HG03354 (cell line): ENCODE measurements around the gene PI4K2A.

Experiments
- ATAC-seq: cut with Tn5 transposase; IDR thresholded peaks from one replicate; pipeline ENCODE4 v1.9.1; 2021; ENCODE audit warnings: mild to moderate bottlenecking; ENCODE audit not compliant: unreplicated experiment, poor library complexity, severe bottlenecking

The PI4K2A gene

DNA sequence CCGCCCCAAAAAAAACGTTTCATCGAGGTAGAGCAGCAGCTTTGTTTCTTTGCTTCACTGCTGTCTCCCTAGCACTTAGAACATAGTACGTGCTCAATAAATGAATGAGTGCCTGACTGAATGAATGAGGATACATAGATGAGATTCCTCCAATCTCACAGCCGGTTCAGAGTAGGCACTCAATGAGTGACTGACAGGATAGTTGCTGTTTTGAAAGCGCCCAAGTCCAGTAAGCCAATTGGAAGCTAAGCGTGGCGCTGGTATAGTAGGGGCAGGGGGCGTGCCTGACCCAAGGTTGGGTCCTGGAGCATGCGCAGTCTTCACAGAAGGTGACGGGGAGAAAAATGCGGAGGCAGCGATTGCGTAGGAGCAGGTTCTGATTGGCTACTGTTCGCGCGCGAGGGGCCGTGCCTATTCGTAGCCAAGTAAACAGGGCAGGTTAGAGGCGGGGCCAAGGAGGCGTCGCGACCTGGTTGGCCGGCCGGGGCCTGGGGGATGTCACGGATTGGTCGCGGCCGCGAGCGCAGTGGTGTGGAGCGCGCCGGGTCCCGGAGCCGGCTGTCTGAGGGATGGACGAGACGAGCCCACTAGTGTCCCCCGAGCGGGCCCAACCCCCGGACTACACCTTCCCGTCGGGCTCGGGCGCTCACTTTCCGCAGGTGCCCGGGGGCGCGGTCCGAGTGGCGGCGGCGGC, at the start of gene PI4K2A:
Gene PI4K2A (plus strand): TSS at position 498 of the 694 bp plus-strand sequence. CDS start 72 bp downstream, at position 570.
- peak; percentile 98 for ATAC-seq

DNA sequence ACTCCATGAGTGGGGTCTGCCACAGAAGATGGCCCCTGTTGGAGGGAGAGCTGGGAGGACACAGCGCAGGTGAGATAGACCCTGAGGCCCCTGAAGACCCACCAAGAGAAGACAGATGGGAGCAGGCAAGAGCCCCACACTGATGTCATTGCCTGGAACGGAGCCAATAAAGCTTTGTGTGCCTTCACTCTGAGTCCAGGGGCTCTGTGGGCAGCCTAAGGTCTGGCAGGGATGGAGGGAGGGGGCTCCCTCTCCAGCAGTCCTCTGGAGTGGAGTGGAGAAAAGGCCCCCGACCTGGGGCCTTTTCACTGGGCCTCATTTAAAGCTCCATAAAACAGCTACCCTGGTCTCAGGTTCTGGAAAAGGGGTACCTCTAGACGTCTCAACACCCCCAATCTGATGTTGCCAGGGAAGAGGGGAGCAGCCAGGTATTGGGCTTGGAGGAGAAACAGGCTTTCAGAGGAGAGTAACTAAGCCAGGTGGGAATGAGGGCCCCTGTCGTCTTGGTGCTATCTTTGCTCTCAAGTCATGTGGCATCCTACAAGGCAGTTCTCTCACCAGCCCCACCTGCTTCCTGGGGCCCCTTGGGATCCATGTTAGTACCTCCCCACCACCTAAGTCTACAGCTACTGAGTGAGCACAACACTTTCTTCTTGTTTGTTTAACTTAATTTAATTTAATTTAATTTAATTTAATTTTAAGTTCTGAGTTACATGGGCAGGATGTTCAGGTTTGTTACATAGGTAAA, 49.5 kb upstream of the PI4K2A start:
- ATAC-seq = no peak

DNA sequence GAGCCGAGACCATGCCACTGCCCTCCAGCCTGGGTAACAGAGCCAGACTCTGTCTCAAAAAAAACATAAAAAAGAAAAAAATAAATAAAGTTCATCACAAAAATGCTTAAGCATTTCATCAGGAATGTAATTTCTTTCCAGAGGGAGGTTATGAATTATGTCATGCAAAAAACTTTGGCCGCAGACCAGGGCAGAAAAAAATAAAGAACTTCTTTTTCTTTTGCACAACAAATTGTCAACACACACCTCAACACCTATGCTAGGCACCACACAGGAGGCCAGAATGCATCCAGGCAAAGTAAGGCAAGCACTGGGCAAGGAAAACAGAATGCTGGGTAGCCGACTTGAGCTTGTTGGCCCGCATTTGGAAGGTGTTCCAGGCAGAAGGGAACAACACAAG, 47.0 kb upstream of the PI4K2A start:
- no peak for ATAC-seq

DNA sequence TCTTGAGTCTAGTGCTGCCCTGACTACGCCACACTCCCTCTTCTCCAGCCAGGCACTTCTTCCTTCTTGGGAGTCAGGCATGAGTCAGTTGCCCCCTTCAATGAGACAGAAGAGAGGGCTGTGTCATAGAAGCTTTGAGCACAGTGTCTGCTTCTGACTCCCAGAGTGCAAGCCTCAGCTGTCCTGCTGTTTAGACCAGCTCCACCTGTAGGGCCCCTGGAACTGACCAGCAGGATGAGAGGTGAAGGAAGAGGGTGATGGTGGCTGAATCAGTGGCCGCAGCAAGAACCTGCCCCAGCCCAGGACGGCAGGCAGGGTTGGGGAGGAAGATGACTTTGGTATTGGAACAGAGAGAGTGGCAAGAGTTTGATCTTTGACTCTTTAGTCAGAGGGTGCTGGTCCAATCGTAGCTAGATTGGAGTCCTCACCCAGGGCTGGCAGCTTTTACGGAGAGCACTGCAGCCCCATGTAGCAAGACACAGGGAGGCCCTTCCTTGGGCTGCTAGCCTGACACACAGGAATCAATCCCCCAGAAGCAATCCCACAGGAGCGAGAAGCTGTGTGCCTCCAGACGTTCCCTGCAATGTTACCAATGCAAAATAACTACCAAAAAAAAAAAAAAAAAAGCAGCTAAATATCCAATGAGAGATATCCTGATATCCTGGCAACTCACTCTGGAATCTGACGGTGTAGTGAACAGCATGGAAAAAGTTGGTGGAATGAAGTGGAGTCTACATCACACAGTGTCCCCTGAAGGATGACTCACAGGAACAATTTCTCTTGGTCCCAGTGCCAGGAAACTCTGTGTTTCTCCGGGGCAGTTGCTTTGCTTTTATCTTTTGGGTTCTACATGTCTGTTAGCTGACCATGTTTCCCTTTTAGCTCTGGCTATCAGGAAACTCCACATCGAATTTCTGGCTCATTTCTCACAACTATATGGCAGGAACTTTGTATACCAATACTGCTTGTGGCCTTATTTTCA, 44.1 kb upstream of the PI4K2A start:
- no peak for ATAC-seq

DNA sequence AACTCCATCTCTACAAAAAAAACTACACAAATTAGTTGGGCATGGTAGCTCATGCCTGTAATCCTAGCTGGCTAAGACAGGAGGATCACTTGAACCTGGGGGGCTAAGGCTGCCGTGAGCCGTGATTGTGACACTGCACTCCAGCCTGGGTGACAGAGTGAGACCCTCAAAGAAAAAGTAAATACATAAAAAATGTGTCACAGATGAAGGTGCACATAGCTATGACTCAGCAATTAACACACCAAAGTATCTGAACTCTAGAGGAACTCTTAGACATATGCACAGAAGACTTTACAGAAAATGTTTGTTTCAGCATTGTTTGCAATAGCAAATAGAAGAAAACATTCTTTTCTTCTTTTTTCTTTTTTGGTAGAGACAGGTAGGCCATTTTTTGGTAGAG, 42.7 kb upstream of the PI4K2A start:
- ATAC-seq = no peak

DNA sequence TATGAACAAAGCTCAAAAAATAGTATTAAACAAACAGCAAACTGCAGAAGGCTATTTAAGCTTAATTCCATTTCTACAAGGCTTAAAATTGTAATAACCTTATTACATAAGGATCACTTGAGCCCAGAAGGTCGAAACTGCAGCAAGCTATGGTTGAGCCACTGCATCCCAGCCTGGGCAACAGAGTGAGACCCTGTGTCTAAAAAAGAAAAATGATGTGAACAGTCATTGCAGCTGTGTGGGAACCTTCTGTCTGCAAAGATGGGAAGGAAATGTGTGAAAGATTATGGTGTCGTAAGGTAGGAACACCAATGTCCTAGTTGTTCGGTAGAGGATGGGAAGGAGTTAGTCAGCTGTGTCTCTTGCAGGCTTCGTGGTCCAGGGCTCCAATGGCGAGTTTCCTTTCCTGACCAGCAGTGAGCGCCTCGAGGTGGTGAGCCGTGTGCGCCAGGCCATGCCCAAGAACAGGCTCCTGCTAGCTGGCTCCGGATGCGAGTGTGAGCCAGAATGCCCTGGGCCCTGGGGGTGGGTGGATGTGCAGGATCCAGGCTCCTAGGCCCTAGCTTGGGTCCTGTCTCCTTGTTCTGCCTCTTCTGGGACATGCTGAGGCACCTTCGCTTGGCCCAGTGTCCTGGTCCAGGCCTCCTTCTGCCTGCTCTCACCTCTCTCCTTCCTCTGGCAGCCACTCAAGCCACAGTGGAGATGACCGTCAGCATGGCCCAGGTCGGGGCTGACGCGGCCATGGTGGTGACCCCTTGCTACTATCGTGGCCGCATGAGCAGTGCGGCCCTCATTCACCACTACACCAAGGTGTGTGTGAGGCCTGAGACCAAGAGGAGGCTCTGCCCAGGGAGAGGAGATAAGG, 41.8 kb upstream of the PI4K2A start:
- ATAC-seq = no peak

DNA sequence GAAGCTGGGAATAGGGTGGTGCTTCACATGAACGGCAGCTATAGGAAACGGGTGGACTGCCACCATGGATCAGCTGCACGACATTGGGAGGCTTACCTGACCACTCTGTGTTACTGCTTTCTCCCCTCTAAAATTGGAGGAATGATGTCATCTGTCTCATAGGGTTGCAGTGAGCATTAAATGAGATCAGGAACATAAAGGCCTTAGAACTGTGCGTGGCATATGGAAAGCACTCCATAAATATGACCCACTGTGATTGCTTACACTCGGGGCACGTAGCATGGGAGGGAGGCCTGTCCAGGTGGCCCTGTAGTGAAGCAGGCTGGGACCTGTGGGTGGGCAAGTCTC, 41.2 kb upstream of the PI4K2A start:
- no peak for ATAC-seq

DNA sequence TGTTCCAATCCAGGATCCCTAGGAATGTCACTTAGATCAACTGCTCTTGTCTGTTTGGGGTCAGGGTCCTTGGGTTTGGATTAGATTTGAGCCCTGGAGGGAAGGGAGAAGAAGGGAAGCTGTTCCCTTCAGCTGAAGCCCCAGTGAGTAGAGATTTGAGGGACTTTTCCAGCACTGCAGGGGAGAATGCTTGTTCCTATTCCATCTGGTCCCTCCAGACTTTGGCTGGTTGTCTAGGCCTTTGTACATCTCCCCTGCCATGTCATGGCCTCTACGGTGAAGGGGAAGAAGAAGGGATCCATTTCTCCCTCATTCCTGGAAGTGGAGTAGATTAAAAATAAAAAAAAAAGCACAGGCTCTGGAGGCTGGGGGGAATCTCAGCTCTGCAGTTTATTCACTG, 39.9 kb upstream of the PI4K2A start:
- ATAC-seq = no peak

DNA sequence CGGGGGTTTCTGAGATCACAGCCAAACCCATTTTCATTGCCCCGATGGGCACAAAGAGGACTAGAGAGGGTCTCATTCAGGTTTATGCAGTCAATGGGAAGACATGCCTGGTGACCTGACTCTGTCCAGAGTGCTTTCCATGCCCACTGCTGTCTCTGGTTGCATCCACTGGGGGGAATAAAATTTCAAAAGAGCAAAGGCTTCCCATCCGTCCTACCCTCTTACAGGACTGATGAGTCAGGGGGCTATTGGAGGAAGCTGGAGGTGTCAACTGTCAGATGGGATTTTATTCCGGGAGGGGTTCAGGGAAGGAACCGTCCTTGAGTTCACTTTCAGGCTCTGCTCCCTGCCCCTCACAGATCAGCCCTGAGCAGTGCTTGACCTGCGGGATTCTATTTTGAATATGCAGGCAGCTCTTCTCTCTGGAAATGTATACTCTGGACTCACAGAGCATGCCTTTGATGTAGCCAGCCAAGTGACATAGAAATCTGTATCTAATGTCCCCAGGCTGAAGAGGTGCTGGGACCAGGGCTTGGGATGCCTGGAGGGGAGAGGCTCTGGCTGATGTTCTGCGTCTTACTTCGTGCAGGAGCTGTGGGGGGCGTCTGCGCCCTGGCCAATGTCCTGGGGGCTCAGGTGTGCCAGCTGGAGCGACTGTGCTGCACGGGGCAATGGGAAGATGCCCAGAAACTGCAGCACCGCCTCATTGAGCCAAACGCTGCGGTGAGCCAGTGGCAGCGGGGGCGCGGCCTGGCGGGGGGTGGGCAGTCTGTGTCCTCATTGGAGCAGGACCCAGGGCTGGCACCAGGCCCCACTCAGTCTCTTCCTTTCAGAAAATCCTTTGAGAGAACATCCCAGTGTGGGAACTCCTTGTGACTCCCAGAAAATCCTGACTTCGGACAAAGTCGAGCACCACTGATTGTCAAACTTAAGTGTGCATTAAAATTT, 38.9 kb upstream of the PI4K2A start:
- no peak for ATAC-seq

DNA sequence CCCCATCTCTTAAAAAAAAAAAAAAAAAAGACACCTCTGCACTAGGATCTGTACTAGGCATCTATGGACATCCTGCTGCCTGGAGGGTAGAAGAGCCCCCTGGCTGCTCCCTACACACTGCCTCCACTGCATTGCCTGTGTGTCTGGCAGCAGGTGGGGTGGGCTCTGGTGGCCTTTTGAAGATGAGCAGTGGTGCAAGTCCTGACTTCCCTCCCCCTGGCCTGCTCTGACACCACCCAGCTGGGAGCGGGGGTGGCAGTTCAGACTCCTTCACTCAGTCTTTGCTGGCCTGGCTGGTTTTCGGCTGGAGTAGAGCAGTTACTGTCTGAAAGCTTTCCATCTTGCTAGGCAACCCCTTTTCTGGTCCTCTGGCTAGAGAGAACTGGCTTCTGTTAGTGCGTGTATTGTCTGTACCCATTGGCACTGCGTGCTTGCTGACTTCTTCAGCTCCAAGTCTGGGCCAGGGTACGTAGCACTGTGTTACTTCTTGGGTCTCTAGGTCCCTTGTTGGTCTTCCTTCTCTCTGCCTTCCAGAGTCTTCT, 33.3 kb upstream of the PI4K2A start:
- no peak for ATAC-seq

DNA sequence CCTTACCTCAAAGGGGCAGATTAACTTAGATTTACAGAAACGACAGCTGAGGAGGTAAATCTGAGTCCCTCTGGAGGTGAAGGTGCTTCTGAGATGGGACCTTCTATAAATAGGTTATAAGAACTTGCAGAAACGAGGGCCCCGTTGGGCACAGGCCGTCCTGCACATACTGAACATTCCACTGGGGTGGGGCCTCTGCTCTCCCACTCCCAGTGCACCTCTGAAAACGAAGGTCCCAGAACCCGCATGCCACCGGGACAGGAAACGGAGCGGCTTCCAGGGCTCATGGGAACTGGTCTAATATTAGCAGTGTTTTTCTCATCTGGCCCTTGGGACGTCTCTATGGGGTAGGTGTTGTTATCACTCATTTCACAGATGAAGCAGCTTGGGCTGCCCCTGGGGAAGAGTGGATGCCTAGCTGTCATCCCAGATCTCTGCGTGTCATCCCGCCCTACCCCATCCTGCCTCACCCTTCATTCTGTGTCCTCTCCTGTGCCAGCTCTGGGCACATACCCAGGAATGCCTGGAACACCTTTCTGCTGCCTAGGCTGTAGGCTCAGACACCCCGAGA, 31.4 kb upstream of the PI4K2A start:
- ATAC-seq = no peak

DNA sequence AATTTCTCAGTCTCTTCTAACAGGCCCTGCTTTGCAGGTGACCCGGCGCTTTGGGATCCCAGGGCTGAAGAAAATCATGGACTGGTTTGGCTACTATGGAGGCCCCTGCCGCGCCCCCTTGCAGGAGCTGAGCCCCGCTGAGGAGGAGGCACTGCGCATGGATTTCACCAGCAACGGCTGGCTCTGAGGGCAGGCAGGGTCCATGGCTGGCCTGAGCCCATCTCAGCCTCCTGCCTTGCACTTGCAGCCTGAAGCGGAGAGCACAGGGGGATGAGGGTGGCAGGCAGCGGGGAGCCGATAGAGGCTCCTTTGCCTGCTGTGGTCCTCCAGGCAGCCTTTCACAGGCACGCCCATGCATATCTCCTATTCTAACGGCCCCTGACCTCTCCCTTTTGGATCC, 29.0 kb upstream of the PI4K2A start:
- ATAC-seq = no peak

DNA sequence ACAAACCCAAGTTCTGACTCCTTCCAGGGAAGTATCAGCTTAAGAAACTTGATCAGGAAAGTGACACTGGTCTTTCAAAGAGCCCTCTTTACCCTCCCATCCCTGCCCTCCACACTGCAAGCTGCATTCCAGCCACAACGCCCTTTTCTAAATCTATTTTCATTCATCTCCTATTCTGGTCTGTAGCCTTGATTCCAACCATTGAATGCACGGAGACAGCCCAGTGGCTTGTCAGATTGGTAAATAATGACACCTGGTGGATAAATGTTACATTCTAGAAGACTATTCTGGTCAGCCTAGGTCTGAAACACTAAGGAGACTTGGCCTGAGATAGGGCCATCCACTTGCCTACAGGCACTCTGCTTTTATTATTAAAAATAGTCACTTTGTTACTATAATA, 28.1 kb upstream of the PI4K2A start:
- ATAC-seq = no peak

DNA sequence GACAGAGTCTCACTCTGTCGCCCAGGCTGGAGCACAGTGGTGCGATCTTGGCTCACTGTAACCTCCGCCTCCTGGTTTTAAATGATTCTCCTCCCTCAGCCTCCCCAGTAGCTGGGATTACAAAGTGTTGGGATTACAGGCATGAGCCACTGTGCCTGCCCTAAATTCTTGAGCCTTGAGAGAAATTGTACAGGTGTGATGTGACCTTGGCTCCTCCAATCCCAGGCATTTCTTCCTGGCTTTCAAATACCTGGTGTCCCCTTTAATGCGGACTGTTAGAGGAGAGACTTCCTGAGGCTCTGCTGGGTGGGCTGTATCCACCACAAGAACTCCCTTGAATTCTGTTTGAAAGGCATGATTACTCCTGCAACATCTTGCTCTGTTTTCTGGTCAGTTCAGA, 22.2 kb upstream of the PI4K2A start:
- no peak for ATAC-seq

DNA sequence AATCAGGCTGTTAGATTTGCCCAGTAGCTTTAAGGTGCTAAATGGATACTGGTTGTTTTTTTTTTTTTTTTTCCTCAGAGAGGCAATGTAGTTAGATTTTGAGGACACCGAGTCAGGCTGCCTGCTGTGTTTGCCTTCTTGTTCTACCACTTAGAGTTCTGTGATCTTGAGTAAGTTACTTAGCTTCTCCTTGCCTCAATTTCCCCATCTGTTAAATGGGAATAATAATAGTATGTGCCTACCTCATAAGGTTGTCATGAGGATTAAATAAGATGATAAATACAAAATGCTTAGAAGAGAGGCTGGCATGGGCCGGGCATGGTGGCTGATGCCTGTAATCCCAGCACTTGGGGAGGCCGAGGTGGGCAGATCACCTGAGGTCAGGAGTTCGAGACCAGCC, 21.7 kb upstream of the PI4K2A start:
- no peak for ATAC-seq

DNA sequence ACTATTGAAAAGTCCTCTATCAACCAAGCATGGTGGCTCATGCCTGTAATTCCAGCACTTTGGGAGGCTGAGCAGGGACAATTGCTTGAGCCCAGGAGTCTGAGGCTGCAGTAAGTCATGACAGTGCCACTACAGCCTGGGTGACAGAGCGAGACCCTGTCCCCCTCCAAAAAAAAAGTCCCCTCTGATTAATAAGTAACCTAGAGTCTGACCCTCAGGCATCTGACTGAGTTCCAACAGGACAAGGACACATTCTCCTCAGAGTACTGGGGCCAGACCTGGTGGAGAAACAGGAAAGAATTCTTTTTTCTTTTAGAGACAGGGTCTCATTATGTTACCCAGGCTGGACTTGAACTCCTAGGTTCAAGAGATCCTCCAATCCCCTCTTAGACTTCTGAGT, 17.2 kb upstream of the PI4K2A start:
- no peak for ATAC-seq

DNA sequence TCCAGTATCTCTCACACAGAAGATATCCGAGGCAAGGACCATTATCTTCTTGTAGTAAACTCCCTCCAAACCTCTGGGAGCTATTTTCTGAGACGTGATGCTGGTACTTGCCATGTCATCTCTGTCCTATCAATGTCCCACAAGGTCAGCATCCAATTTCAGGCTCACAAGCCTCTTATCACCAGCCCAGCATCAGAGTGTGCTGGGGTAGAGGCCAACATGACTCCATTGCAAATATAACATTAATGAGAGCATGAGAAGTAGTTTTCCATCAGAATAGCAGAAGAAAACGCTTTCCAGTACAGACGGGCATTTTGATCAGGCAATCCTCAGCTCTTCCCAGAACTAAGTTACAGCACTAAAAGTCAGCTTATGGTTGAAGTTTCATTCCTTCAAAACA, 12.7 kb upstream of the PI4K2A start:
- no peak for ATAC-seq

DNA sequence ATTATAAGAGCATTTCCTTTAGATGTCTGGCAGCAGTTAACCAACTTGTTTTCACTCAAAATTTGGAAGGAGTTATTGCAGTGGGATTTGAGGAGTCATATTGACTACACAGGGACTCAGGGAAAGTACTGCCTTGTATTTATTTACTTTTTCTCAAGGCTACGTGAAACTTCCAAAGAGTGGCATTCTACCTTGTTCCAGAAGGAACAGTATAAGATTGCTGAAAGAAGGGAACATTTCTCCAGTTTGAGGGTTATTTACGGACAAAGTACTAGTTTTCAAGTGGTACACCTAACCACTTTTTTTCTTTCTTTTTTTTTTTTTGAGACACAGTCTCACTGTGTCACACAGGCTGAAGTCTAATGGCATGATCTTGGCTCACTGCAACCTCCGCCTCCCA, 12.2 kb upstream of the PI4K2A start:
- no peak for ATAC-seq
